ENCODE results near the gene CTSS.

DNA sequence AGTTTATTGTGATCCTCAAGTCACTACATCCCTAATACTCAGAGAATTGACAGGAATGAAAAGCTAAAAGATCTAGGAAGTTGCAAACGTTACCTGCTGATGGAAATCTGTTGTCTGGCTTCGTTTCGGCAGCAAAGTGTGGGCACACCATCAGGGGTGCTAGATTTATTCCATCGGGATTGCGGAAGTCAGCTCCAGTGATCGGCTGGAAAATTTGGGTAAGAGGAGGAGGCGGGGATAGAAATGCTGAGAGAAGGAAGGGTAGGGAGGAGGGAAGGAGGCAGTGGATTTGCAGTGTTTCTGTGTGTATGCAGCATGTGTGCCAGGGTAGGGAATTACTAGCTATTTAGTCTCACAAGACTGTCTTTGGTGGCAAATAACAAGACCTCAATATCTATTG, 42.5 kb upstream of the CTSS start, which contains the start of gene CTSK:
- TF ChIP-seq ZNF274 (IDR thresholded peaks at IDR 0.05; ENCODE audit: low read depth, low read length) (no peak), YY1 (IDR thresholded peaks at IDR 0.05; ENCODE audit: insufficient read depth, insufficient read length) (no peak), SUZ12 (IDR thresholded peaks at IDR 0.05; ENCODE audit: extremely low read depth, insufficient read depth, insufficient read length) (no peak)

Measured in NT2/D1 (cell line).